PC-3 (cell line): Measurements from ENCODE around the gene INPPL1. TPM values are rescaled to one million over a fixed set of nuclear protein-coding genes. Genes with fewer than 3 reads are reported as not detected.

ENCODE experiments used
- ATAC-seq: fragments of 200-7000 bp; cut with Tn5 transposase; 2 replicates; pipeline ENCODE4 v1.9.1; 2020; ENCODE audit warnings: mild to moderate bottlenecking, moderate library complexity
- BruUV-seq: library from RNA; stranded (reverse); fragments of 400-500 nt; replicated peaks from 2 replicates; lab custom pipeline; 2021; lab: Mats Ljungman, UMichigan
- CTCF ChIA-PET: fragments of 300-600 bp; sonication (Branson Sonifier 250); formaldehyde crosslinking; loops from one replicate; lab custom pipeline; 2022; ENCODE audit warnings: antibody characterized with exemption; lab: Charles Lee
- POLR2A ChIA-PET: fragments of 300-600 bp; sonication (Branson Sonifier 250); formaldehyde crosslinking; loops from one replicate; lab custom pipeline; 2022; ENCODE audit warnings: antibody characterized with exemption; ENCODE audit not compliant: unreplicated experiment; lab: Charles Lee
- DNase-seq: peaks from one replicate; pipeline ENCODE4 v3.0.0-alpha.2; 2015
- H2AFZ ChIP-seq: fragments of 300-600 bp; sonication (generic); 2 replicates; pipeline ENCODE4 v1.6.0; 2016; ENCODE audit warnings: antibody characterized with exemption, low read length
- H3F3A ChIP-seq: fragments of 300-600 bp; sonication (generic); one replicate; pipeline ENCODE4 v1.6.0; 2017; ENCODE audit warnings: antibody characterized with exemption, low read length, control low read depth, mild to moderate bottlenecking; ENCODE audit not compliant: unreplicated experiment
- H3K27ac ChIP-seq: fragments of 300-600 bp; sonication (generic); 2 replicates; pipeline ENCODE4 v1.5.1; 2016; ENCODE audit warnings: mild to moderate bottlenecking, low read length
- H3K27me3 ChIP-seq: fragments of 300-600 bp; sonication (generic); 2 replicates; pipeline ENCODE4 v1.6.1; 2016; ENCODE audit warnings: low read length, mixed read lengths
- H3K36me3 ChIP-seq: fragments of 300-600 bp; sonication (generic); 2 replicates; pipeline ENCODE4 v1.6.1; 2016; ENCODE audit warnings: low read depth, mixed run types, low read length, mixed read lengths
- H3K4me1 ChIP-seq: fragments of 300-600 bp; sonication (generic); 2 replicates; pipeline ENCODE4 v1.5.1; 2016; ENCODE audit warnings: low read length; ENCODE audit not compliant: insufficient read depth
- H3K4me2 ChIP-seq: fragments of 300-600 bp; sonication (generic); 2 replicates; pipeline ENCODE4 v1.6.0; 2016; ENCODE audit warnings: low read length
- H3K4me3 ChIP-seq: fragments of 300-600 bp; sonication (generic); 2 replicates; pipeline ENCODE4 v1.5.1; 2016; ENCODE audit warnings: mild to moderate bottlenecking, low read length, mixed read lengths
- H3K79me2 ChIP-seq: fragments of 300-600 bp; sonication (generic); 2 replicates; pipeline ENCODE4 v1.6.1; 2017; ENCODE audit warnings: low read length, mixed read lengths
- H3K9ac ChIP-seq: fragments of 300-600 bp; sonication (generic); 2 replicates; pipeline ENCODE4 v1.6.0; 2016; ENCODE audit warnings: mild to moderate bottlenecking, low read length
- H3K9me2 ChIP-seq: fragments of 300-600 bp; sonication (generic); replicated peaks from 2 replicates; pipeline ENCODE4 v1.6.1; 2016; ENCODE audit warnings: mixed run types, low read length, mixed read lengths
- H3K9me3 ChIP-seq: fragments of 300-600 bp; sonication (generic); 2 replicates; pipeline ENCODE4 v1.6.1; 2016; ENCODE audit warnings: low read length, mixed read lengths
- H4K20me1 ChIP-seq: fragments of 300-600 bp; sonication (generic); 2 replicates; pipeline ENCODE4 v1.6.1; 2016; ENCODE audit warnings: low read length, mixed read lengths
- EZH2 ChIP-seq: fragments of 300-600 bp; sonication (generic); IDR thresholded peaks from one replicate; pipeline ENCODE4 v1.6.1; 2017; ENCODE audit warnings: antibody characterized with exemption, mild to moderate bottlenecking, low read length; ENCODE audit not compliant: unreplicated experiment
- EZH2phosphoT487 ChIP-seq: fragments of 300-600 bp; sonication (generic); IDR thresholded peaks from 2 replicates; pipeline ENCODE4 v1.6.1; 2018; ENCODE audit warnings: mild to moderate bottlenecking, antibody characterized with exemption, low read length, borderline replicate concordance
- intact Hi-C: fragments of 100-400 bp; cut with micrococcal nuclease; formaldehyde crosslinking; loops from 2 replicates; pipeline ENCODE4 v1.9.0; 2023
- total RNA-seq: library from RNA; depleted of rRNA; stranded (reverse); fragments of >200 nt; gene quantifications from 2 replicates; pipeline ENCODE4 v1.2.3, GENCODE V29; 2014
- TF ChIP-seq, protein P1 (sequence below): fragments of 300-600 bp; sonication (generic); conservative IDR thresholded peaks from 2 replicates; pipeline ENCODE4 v1.5.1; 2017; ENCODE audit warnings: antibody characterized with exemption, low read depth, mild to moderate bottlenecking, low read length

INPPL1 gene
- total RNA-seq, 1 experiment from 2014 or later, result 100 TPM

- Histone ChIP-seq H3F3A (no peaks in the 10 kb centered on the region), H4K20me1 (no peaks in the 10 kb centered on the region), H3K36me3 (no peaks in the 10 kb centered on the region), H2AFZ (no peak overlapping the region), H3K9me3 (no peaks in the 10 kb centered on the region), H3K27me3 (peaks cover 5% of the 10 kb centered on the region; the same call in 1 of the 2 replicates), H3K9ac (no peak overlapping the region), H3K27ac (no peak overlapping the region), H3K79me2 (no peaks in the 10 kb centered on the region), H3K4me1 (no peaks in the 10 kb centered on the region), H3K4me3 (no peak overlapping the region), H3K9me2 (no peaks in the 10 kb centered on the region), H3K4me2 (no peak overlapping the region)
- POLR2A ChIA-PET, result no interaction called here
- ATAC-seq (no peak), DNase-seq (no peak)
- no TSS peak for BruUV-seq
- TF ChIP-seq EZH2phosphoT487 (no peak), EZH2 (no peak)
- TF ChIP-seq, protein P1, sequence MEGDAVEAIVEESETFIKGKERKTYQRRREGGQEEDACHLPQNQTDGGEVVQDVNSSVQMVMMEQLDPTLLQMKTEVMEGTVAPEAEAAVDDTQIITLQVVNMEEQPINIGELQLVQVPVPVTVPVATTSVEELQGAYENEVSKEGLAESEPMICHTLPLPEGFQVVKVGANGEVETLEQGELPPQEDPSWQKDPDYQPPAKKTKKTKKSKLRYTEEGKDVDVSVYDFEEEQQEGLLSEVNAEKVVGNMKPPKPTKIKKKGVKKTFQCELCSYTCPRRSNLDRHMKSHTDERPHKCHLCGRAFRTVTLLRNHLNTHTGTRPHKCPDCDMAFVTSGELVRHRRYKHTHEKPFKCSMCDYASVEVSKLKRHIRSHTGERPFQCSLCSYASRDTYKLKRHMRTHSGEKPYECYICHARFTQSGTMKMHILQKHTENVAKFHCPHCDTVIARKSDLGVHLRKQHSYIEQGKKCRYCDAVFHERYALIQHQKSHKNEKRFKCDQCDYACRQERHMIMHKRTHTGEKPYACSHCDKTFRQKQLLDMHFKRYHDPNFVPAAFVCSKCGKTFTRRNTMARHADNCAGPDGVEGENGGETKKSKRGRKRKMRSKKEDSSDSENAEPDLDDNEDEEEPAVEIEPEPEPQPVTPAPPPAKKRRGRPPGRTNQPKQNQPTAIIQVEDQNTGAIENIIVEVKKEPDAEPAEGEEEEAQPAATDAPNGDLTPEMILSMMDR, result no peak
- intact Hi-C loops, result no loop called here
- CTCF ChIA-PET, result no interaction called here
These were observed 16.3 kb upstream of the INPPL1 start for GRCh38 chr11:72208281-72208680.

DNA sequence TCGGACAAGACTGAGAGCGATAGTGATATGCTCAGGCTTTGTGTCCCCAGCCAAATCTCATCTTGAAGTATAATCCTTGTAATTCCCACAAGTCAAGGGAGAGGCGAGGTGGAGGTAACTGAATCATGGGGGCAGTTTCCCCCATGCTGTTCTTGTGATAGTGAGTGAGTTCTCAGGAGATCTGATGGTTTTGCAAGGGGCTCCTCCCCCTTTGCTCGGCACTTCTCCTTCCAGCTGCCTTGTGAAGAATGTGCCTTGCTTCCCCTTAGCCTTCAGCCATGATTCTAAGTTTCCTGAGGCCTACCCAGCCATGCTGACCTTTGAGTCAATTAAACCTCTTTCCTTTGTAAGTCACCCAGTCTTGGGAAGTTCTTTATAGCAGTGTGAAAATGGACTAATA lies 15.5 kb upstream of the INPPL1 start:
- intact Hi-C loops, result no loop called here
- Histone ChIP-seq H4K20me1 (no peaks in the 10 kb centered on the region), H3K9me2 (no peaks in the 10 kb centered on the region), H2AFZ (no peak overlapping the region), H3K27me3 (peaks cover 7% of the 10 kb centered on the region; the same call in 1 of the 2 replicates), H3K4me2 (no peak overlapping the region), H3K36me3 (no peaks in the 10 kb centered on the region), H3K79me2 (no peaks in the 10 kb centered on the region), H3K27ac (no peak overlapping the region), H3K4me1 (no peaks in the 10 kb centered on the region), H3K4me3 (no peak overlapping the region), H3F3A (no peaks in the 10 kb centered on the region), H3K9ac (no peak overlapping the region), H3K9me3 (no peaks in the 10 kb centered on the region)
- no TSS peak for BruUV-seq
- TF ChIP-seq EZH2phosphoT487 (no peak), EZH2 (no peak)
- TF ChIP-seq, protein P1, result no peak
- ChIA-PET CTCF (no interaction called here), POLR2A (no interaction called here)
- DNase-seq, result no peak
- ATAC-seq, result no peak

GRCh38 chr11:72216638-72217037 lies 7.9 kb upstream of the INPPL1 start, which contains the start of gene FOLR2:
FOLR2 (plus strand) TSS chr11:72216794; CDS start chr11:72218585, 1,791 bp downstream.
- no peak within 1 kb of the TSS for H3K4me2 ChIP-seq
- H2AFZ ChIP-seq, result no peak within 1 kb of the TSS
- H3F3A ChIP-seq, result no peaks in the 10 kb centered on the region
- ChIA-PET CTCF (no interaction called here), POLR2A (interaction anchor here (0.6 kb wide), 1 partner anchor 208 kb away, joined by 3 read pairs; no protein-coding TSS in a partner anchor)
- DNase-seq, result no peak
- no TSS peak for BruUV-seq
- H3K9ac ChIP-seq, result no peak within 1 kb of the TSS
- no peak within 1 kb of the TSS for H3K27ac ChIP-seq
- no peaks in the 10 kb centered on the region for H3K36me3 ChIP-seq
- peaks cover 38% of the 10 kb centered on the region for H3K27me3 ChIP-seq
- ATAC-seq, result no peak
- H3K4me3 ChIP-seq, result no peak within 1 kb of the TSS
- no peaks in the 10 kb centered on the region for H3K9me3 ChIP-seq
- no peaks in the 10 kb centered on the region for H4K20me1 ChIP-seq
- intact Hi-C loops, result no loop called here
- no peaks in the 10 kb centered on the region for H3K79me2 ChIP-seq
- H3K4me1 ChIP-seq, result no peaks in the 10 kb centered on the region
- TF ChIP-seq EZH2 (no peak), EZH2phosphoT487 (no peak)
- TF ChIP-seq, protein P1, result no peak
- peaks cover 3% of the 10 kb centered on the region; the same call in 1 of the 2 replicates for H3K9me2 ChIP-seq
